Caco-2 (cell line): Measurements from ENCODE around the gene COG1. TPM values are rescaled to one million over a fixed set of nuclear protein-coding genes. Genes with fewer than 3 reads are reported as not detected.
A peak's percentile ranks its signal among the peaks of the same experiment; 100 is the strongest.

Experiments
- BruUV-seq: library from RNA; stranded (reverse); fragments of 400-500 nt; replicated peaks from 2 replicates; lab custom pipeline; 2021; lab: Mats Ljungman, UMichigan
- CTCF ChIA-PET: fragments of 300-600 bp; sonication (Branson Sonifier 250); formaldehyde crosslinking; loops from one replicate; lab custom pipeline; 2022; ENCODE audit warnings: antibody characterized with exemption; lab: Charles Lee
- POLR2A ChIA-PET: fragments of 300-600 bp; sonication (Branson Sonifier 250); formaldehyde crosslinking; loops from one replicate; lab custom pipeline; 2022; ENCODE audit warnings: antibody characterized with exemption; lab: Charles Lee
- DNase-seq, 2 experiments: peaks; one replicate each; pipeline versions ENCODE4 v3.0.0 to v3.0.0-alpha.2; 2020 to 2022
- H3K27me3 ChIP-seq: replicated peaks from 2 replicates; pipeline ENCODE4 v1.6.0; 2011; ENCODE audit warnings: low read length; ENCODE audit not compliant: control insufficient read depth, insufficient read depth
- H3K36me3 ChIP-seq: 2 replicates; pipeline ENCODE4 v1.5.1; 2011; ENCODE audit warnings: low read length; ENCODE audit not compliant: control insufficient read depth, insufficient read depth
- H3K4me1 ChIP-seq: fragments of 250-450 bp; sonication (Bioruptor Pico); 2 replicates; pipeline ENCODE4 v1.5.1; 2020; ENCODE audit warnings: mild to moderate bottlenecking
- H3K4me3 ChIP-seq: 2 replicates; pipeline ENCODE4 v1.5.1; 2011; ENCODE audit warnings: low read depth, mild to moderate bottlenecking, control low read depth, low read length
- H3K9me3 ChIP-seq: fragments of 250-450 bp; sonication (Bioruptor Pico); 2 replicates; pipeline ENCODE4 v1.5.1; 2020; ENCODE audit warnings: mild to moderate bottlenecking, moderate library complexity
- H3K27ac Mint-ChIP-seq: one replicate; pipeline ENCODE4 v1.8.0; 2022; ENCODE audit warnings: mixed read lengths; ENCODE audit not compliant: unreplicated experiment
- H3K27me3 Mint-ChIP-seq: one replicate; pipeline ENCODE4 v1.8.0; 2022; ENCODE audit warnings: mixed read lengths; ENCODE audit not compliant: insufficient read depth, unreplicated experiment
- H3K36me3 Mint-ChIP-seq: one replicate; pipeline ENCODE4 v1.8.0; 2022; ENCODE audit warnings: mild to moderate bottlenecking, mixed read lengths; ENCODE audit not compliant: insufficient read depth, unreplicated experiment
- H3K4me1 Mint-ChIP-seq: one replicate; pipeline ENCODE4 v1.8.0; 2022; ENCODE audit warnings: low read depth, mixed read lengths; ENCODE audit not compliant: unreplicated experiment
- H3K4me3 Mint-ChIP-seq: one replicate; pipeline ENCODE4 v1.8.0; 2022; ENCODE audit warnings: mild to moderate bottlenecking, moderate library complexity, mixed read lengths; ENCODE audit not compliant: unreplicated experiment
- H3K9me3 Mint-ChIP-seq: one replicate; pipeline ENCODE4 v1.8.0; 2022; ENCODE audit warnings: mixed read lengths; ENCODE audit not compliant: unreplicated experiment
- intact Hi-C: fragments of 100-400 bp; cut with micrococcal nuclease; formaldehyde crosslinking; loops from one replicate; pipeline ENCODE4 v1.10.0; 2022; ENCODE audit not compliant: unreplicated experiment
- total RNA-seq: library from RNA; stranded (reverse); gene quantifications from 2 replicates; pipeline ENCODE4 v1.2.3, GENCODE V29; 2022
- TF ChIP-seq, protein P1 (sequence below), 2 experiments: fragments of 200-600 bp in 1 of 2; IDR thresholded peaks; 1 replicate in 1 of 2; 2 replicates in 1 of 2; pipeline versions ENCODE4 v1.5.1 to v1.8.0; 2011 to 2022; ENCODE audit warnings: antibody characterized with exemption in 1 of 2, control low read depth in 1 of 2, inconsistent platforms in 1 of 2, low read depth in 1 of 2, low read length in 1 of 2, mild to moderate bottlenecking in 1 of 2, moderate library complexity in 1 of 2; ENCODE audit not compliant: insufficient read depth in 1 of 2, severe bottlenecking in 1 of 2, unreplicated experiment in 1 of 2

Gene COG1
- total RNA-seq, 1 experiment from 2014 or later: 36.8 TPM

DNA sequence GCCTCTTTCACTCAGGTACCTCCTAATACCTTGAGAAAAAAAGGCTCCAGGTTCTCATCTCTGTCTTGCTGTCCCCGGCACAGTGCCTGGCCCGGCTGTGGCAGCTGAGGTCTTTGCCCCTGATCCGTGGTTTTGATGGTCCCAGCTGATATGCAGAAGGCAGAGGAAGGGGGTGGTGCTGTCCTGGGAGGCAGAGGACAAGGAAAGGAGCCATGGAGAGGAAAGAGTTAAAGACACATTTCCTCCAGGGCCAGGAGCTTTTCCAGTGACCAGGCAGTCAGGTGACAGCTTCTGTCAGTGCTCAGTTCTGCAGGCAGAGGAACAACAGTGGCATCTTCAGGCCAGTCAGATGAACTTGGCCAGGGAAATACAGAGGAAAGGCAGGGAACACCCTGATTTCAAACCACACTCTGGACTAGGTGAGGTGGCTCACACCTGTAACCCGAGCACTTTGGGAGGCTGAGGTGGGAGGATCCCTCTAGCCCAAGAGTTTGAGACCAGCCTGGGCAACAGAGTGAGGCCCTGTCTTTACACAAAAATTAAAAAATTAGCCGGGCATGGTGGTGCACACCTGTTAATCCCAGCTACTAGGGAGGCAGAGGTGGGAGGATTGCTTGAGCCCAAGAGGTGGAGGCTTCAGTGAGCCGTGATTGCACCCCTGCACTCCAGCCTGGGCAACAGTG is 3.3 kb upstream of the COG1 start:
- Histone ChIP-seq H3K9me3 (peaks cover 15% of the 10 kb centered on the region), H3K36me3 (no peaks in the 10 kb centered on the region), H3K27me3 (no peaks in the 10 kb centered on the region), H3K4me1 (peaks cover 15% of the 10 kb centered on the region), H3K4me3 (no peak overlapping the region)
- Mint-ChIP-seq H3K27me3 (no peaks in the 10 kb centered on the region), H3K9me3 (peaks cover 30% of the 10 kb centered on the region), H3K4me3 (no peak overlapping the region), H3K27ac (no peak overlapping the region), H3K36me3 (peaks cover 51% of the 10 kb centered on the region), H3K4me1 (peaks cover 16% of the 10 kb centered on the region)
- intact Hi-C loops: loop anchor here (1.0 to 2.0 kb wide), 3 partner anchors 203 to 629 kb away; no protein-coding TSS in a partner anchor
- POLR2A ChIA-PET: no interaction called here
- TF ChIP-seq, protein P1, sequence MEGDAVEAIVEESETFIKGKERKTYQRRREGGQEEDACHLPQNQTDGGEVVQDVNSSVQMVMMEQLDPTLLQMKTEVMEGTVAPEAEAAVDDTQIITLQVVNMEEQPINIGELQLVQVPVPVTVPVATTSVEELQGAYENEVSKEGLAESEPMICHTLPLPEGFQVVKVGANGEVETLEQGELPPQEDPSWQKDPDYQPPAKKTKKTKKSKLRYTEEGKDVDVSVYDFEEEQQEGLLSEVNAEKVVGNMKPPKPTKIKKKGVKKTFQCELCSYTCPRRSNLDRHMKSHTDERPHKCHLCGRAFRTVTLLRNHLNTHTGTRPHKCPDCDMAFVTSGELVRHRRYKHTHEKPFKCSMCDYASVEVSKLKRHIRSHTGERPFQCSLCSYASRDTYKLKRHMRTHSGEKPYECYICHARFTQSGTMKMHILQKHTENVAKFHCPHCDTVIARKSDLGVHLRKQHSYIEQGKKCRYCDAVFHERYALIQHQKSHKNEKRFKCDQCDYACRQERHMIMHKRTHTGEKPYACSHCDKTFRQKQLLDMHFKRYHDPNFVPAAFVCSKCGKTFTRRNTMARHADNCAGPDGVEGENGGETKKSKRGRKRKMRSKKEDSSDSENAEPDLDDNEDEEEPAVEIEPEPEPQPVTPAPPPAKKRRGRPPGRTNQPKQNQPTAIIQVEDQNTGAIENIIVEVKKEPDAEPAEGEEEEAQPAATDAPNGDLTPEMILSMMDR (IDR thresholded peaks at IDR 0.05; ENCODE audit: insufficient read depth in 1 of 2, low read depth in 1 of 2, low read length in 1 of 2, severe bottlenecking in 1 of 2, unreplicated experiment in 1 of 2): peak; percentile 70 to 79
- no TSS peak for BruUV-seq
- DNase-seq: peak; percentile 75 to 83
- CTCF ChIA-PET: interaction anchor here (0.9 to 3.1 kb wide), 10 partner anchors 25 to 633 kb away, joined by 3 to 61 read pairs (median 5); partner anchors contain the start of gene SSTR2

DNA sequence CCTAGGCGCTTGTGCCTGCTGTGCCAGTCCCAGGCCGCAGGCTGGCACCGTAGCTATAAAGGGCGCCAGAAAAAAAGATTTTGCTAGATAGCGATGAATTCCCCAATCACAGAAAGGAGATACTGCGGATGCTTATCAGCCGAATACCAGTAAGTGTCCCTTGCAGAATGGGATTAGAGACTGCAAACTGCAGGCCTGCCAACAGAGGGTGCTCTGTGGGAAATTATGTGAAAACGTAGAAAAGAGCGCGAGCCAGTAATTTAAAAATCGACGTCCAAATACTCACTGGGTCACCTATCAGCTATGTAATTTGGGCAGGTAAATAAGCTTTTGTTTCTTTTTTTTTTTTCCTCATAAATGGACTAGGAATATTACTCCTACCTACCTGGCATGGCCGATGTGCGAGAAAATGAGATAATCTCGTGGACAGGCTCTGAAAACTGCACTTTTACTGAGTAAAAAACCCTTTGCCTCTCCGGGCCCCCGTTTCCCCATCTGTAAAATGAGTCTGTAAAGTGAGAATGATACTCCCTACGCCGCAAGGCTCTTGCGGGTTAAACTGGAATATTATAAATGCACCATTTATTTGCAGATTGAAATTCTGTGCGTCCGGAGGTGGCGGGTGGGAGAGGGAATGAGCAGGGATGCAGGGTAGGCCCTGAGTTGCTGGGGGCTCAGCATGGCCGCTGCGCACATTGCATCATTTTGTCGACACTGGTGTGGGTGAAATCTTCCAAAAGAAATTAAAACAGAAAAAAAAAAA is 1.2 kb upstream of the COG1 start:
- CTCF ChIA-PET: interaction anchor here (0.7 to 3.1 kb wide), 7 partner anchors 35 to 635 kb away, joined by 3 to 46 read pairs (median 4); a partner anchor contains a TSS
- TF ChIP-seq, protein P1 (IDR thresholded peaks at IDR 0.05; ENCODE audit: insufficient read depth in 1 of 2, low read depth in 1 of 2, low read length in 1 of 2, severe bottlenecking in 1 of 2, unreplicated experiment in 1 of 2): peak; percentile 78 to 90
- H3K36me3 ChIP-seq: peaks cover 1% of the 10 kb centered on the region; the same call in 1 of the 2 replicates
- no peaks in the 10 kb centered on the region for H3K27me3 Mint-ChIP-seq
- peak overlapping the region; percentile 95 for H3K4me3 ChIP-seq
- no TSS peak for BruUV-seq
- H3K4me1 Mint-ChIP-seq: peaks cover 13% of the 10 kb centered on the region
- POLR2A ChIA-PET: interaction anchor here (0.7 kb wide), 1 partner anchor 466 kb away, joined by 3 read pairs; no protein-coding TSS in a partner anchor
- H3K27me3 ChIP-seq: no peaks in the 10 kb centered on the region
- H3K36me3 Mint-ChIP-seq: peaks cover 54% of the 10 kb centered on the region
- peaks cover 15% of the 10 kb centered on the region for H3K4me1 ChIP-seq
- H3K9me3 ChIP-seq: peaks cover 6% of the 10 kb centered on the region
- peak overlapping the region; percentile 100 for H3K4me3 Mint-ChIP-seq
- H3K9me3 Mint-ChIP-seq: peaks cover 15% of the 10 kb centered on the region
- intact Hi-C loops: loop anchor here (1.0 to 2.0 kb wide), 3 partner anchors 25 to 178 kb away; partner anchors contain the start of gene SLC39A11
- peak; percentile 59 to 67 for DNase-seq
- H3K27ac Mint-ChIP-seq: peak overlapping the region; percentile 99
